Activated naive CD4-positive, alpha-beta T cell treated with anti-CD3 and anti-CD28 coated beads, Interleukin-2, amount 50 U/mL, for 72 hours (primary cell): ENCODE data around the gene ADCYAP1R1. TPM values are rescaled to one million over a fixed set of nuclear protein-coding genes. Genes with fewer than 3 reads are reported as not detected.
A peak's percentile ranks its signal among the peaks of the same experiment; 100 is the strongest.

Experiments used
- ATAC-seq, 2 donors: fragments of 150-1000 bp; cut with Tn5 transposase; 2 replicates each; pipeline ENCODE4 v1.10.0; 2021; ENCODE audit warnings: mild to moderate bottlenecking in 2 of 2, moderate library complexity in 2 of 2
- DNase-seq, 2 donors: peaks; one replicate each; pipeline ENCODE4 v3.0.0; 2021 to 2022; ENCODE audit warnings: low spot score in 2 of 2
- H3K27ac Mint-ChIP-seq, 2 donors: one replicate each; pipeline ENCODE4 v1.8.0; 2022; ENCODE audit warnings: mild to moderate bottlenecking in 2 of 2, mixed read lengths in 2 of 2
- H3K36me3 Mint-ChIP-seq, 2 donors: one replicate each; pipeline ENCODE4 v1.8.0; 2022; ENCODE audit warnings: mixed read lengths in 2 of 2
- H3K9me3 Mint-ChIP-seq, 2 donors: one replicate each; pipeline ENCODE4 v1.8.0; 2022; ENCODE audit warnings: mixed read lengths in 2 of 2
- total RNA-seq, 2 donors: library from RNA; stranded (reverse); gene quantifications; one replicate each; pipeline ENCODE4 v1.2.3, GENCODE V29; 2022

ADCYAP1R1 gene
- total RNA-seq, 2 donors from 2014 or later = not detected

GRCh38 chr7:31058122-31058521 lies 6.0 kb downstream of the ADCYAP1R1 start:
- DNase-seq (no peak), ATAC-seq (peak in 1 of 2 donors; percentile 59)

GRCh38 chr7:31058688-31059087 lies 6.6 kb downstream of the ADCYAP1R1 start:
- H3K9me3 Mint-ChIP-seq = no peaks in the 10 kb centered on the region
- H3K27ac Mint-ChIP-seq = no peak overlapping the region
- DNase-seq = no peak
- no peak for ATAC-seq
- no peaks in the 10 kb centered on the region for H3K36me3 Mint-ChIP-seq

More at GRCh38 chr7:31058122-31058521, 6.0 kb downstream of the ADCYAP1R1 start:
- Mint-ChIP-seq H3K27ac (no peak overlapping the region), H3K9me3 (no peaks in the 10 kb centered on the region), H3K36me3 (no peaks in the 10 kb centered on the region)

- no peak overlapping the region for H3K27ac Mint-ChIP-seq
- H3K9me3 Mint-ChIP-seq = no peaks in the 10 kb centered on the region
- DNase-seq (no peak), ATAC-seq (no peak)
- H3K36me3 Mint-ChIP-seq = no peaks in the 10 kb centered on the region
Observed at GRCh38 chr7:31059551-31059950, 7.4 kb downstream of the ADCYAP1R1 start.

GRCh38 chr7:31061185-31061584 lies 9.1 kb downstream of the ADCYAP1R1 start:
- H3K27ac Mint-ChIP-seq = no peak overlapping the region
- DNase-seq = no peak
- no peaks in the 10 kb centered on the region for H3K9me3 Mint-ChIP-seq
- ATAC-seq = no peak
- H3K36me3 Mint-ChIP-seq = no peaks in the 10 kb centered on the region

GRCh38 chr7:31062746-31063435 lies 10.8 kb downstream of the ADCYAP1R1 start:
- Mint-ChIP-seq H3K36me3 (no peaks in the 10 kb centered on the region), H3K9me3 (no peaks in the 10 kb centered on the region), H3K27ac (no peak overlapping the region)
- no peak for DNase-seq
- ATAC-seq = no peak

- H3K36me3 Mint-ChIP-seq = no peaks in the 10 kb centered on the region
- no peaks in the 10 kb centered on the region for H3K9me3 Mint-ChIP-seq
- ATAC-seq (no peak), DNase-seq (no peak)
- no peak overlapping the region for H3K27ac Mint-ChIP-seq
Observed at GRCh38 chr7:31065021-31065593, 13.0 kb downstream of the ADCYAP1R1 start.

GRCh38 chr7:31065840-31066239 lies 13.7 kb downstream of the ADCYAP1R1 start:
- H3K9me3 Mint-ChIP-seq = no peaks in the 10 kb centered on the region

GRCh38 chr7:31066516-31067130 lies 14.5 kb downstream of the ADCYAP1R1 start:
- ATAC-seq (no peak), DNase-seq (no peak)
- H3K36me3 Mint-ChIP-seq = no peaks in the 10 kb centered on the region
- no peak overlapping the region for H3K27ac Mint-ChIP-seq
- no peaks in the 10 kb centered on the region for H3K9me3 Mint-ChIP-seq

More at GRCh38 chr7:31065840-31066239, 13.7 kb downstream of the ADCYAP1R1 start:
- H3K27ac Mint-ChIP-seq = no peak overlapping the region
- H3K36me3 Mint-ChIP-seq = no peaks in the 10 kb centered on the region
- ATAC-seq (no peak), DNase-seq (no peak)

GRCh38 chr7:31067491-31067890 lies 15.4 kb downstream of the ADCYAP1R1 start:
- DNase-seq (no peak), ATAC-seq (no peak)
- no peak overlapping the region for H3K27ac Mint-ChIP-seq
- H3K36me3 Mint-ChIP-seq = no peaks in the 10 kb centered on the region
- no peaks in the 10 kb centered on the region for H3K9me3 Mint-ChIP-seq

- H3K36me3 Mint-ChIP-seq = no peaks in the 10 kb centered on the region
- H3K9me3 Mint-ChIP-seq = no peaks in the 10 kb centered on the region
- ATAC-seq = no peak
- no peak for DNase-seq
- H3K27ac Mint-ChIP-seq = no peak overlapping the region
Observed at GRCh38 chr7:31068006-31068675, 16.0 kb downstream of the ADCYAP1R1 start.

GRCh38 chr7:31069860-31070555 lies 17.9 kb downstream of the ADCYAP1R1 start:
- Mint-ChIP-seq H3K9me3 (no peaks in the 10 kb centered on the region), H3K36me3 (no peaks in the 10 kb centered on the region), H3K27ac (no peak overlapping the region)
- DNase-seq (no peak), ATAC-seq (no peak)

- ATAC-seq (no peak), DNase-seq (no peak)
- Mint-ChIP-seq H3K36me3 (no peaks in the 10 kb centered on the region), H3K27ac (no peak overlapping the region), H3K9me3 (no peaks in the 10 kb centered on the region)
Observed at GRCh38 chr7:31070991-31071644, 19.0 kb downstream of the ADCYAP1R1 start.

- H3K9me3 Mint-ChIP-seq = no peaks in the 10 kb centered on the region
- H3K36me3 Mint-ChIP-seq = no peaks in the 10 kb centered on the region
- H3K27ac Mint-ChIP-seq = no peak overlapping the region
- ATAC-seq (no peak), DNase-seq (no peak)
Observed at GRCh38 chr7:31071645-31072029, 19.5 kb downstream of the ADCYAP1R1 start.

- DNase-seq = no peak
- no peaks in the 10 kb centered on the region for H3K9me3 Mint-ChIP-seq
- ATAC-seq = no peak
- no peak overlapping the region for H3K27ac Mint-ChIP-seq
- H3K36me3 Mint-ChIP-seq = no peaks in the 10 kb centered on the region
Observed at GRCh38 chr7:31073326-31074119, 21.4 kb downstream of the ADCYAP1R1 start.

GRCh38 chr7:31074120-31074383 lies 21.9 kb downstream of the ADCYAP1R1 start:
- Mint-ChIP-seq H3K9me3 (no peaks in the 10 kb centered on the region), H3K27ac (no peak overlapping the region), H3K36me3 (no peaks in the 10 kb centered on the region)
- DNase-seq (no peak), ATAC-seq (no peak)
